ENCODE measurements around the gene OR2Y1. TPM values are rescaled to one million over a fixed set of nuclear protein-coding genes. Genes with fewer than 3 reads are reported as not detected.

The OR2Y1 gene
- total and polyA plus RNA-seq, 2 experiments from 2014 or later, result not detected

DNA sequence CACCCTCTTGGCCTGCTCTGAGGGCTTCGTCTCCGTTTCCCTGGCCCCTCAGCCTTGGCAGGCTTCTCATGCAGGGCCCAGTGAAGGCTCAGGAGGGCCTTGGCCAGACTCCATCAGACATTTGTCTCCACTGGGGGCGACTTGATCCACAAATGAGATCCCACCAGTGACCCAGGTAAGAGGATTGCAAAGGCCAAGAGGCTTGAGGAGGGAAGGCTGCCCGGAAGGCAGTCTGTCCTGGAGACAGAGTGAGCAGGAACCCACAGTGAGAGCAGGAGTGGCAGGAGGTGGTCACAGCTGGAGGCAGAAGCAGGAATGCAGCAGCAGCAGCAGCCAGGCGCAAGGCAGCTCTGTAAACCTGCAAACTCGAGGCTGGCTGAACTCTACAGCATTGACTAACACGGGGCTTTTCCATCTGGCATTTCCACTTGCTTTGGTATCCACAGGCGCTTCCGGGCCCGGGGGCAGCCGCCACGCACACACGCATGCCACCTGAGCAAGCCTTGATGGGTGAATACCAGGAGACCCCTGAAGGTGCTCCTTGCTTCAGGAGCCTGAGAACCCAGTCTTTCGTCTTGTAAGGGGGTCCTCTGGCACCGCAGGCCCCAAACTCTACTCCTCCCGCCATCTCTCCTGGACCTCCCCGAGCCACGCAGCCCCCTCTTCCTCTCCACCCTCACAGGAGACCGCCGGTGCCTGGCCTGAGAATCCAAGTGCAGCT, 48.0 kb upstream of the OR2Y1 start (continued):
- TF ChIP-seq, protein P1, sequence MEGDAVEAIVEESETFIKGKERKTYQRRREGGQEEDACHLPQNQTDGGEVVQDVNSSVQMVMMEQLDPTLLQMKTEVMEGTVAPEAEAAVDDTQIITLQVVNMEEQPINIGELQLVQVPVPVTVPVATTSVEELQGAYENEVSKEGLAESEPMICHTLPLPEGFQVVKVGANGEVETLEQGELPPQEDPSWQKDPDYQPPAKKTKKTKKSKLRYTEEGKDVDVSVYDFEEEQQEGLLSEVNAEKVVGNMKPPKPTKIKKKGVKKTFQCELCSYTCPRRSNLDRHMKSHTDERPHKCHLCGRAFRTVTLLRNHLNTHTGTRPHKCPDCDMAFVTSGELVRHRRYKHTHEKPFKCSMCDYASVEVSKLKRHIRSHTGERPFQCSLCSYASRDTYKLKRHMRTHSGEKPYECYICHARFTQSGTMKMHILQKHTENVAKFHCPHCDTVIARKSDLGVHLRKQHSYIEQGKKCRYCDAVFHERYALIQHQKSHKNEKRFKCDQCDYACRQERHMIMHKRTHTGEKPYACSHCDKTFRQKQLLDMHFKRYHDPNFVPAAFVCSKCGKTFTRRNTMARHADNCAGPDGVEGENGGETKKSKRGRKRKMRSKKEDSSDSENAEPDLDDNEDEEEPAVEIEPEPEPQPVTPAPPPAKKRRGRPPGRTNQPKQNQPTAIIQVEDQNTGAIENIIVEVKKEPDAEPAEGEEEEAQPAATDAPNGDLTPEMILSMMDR (conservative IDR thresholded peaks at IDR 0.05; ENCODE audit: low read depth in 2 of 2), result no peak
- no peak for TF ChIP-seq ZNF331 (CRISPR knock-in tag; IDR thresholded peaks at IDR 0.05; ENCODE audit: low read depth)

- peaks cover 10% of the 10 kb centered on the region for H3K27me3 Mint-ChIP-seq (ENCODE audit: insufficient read depth, low read depth, poor library complexity)
- H3K36me3 Mint-ChIP-seq (ENCODE audit: low read depth), result peaks cover 29% of the 10 kb centered on the region
- TF ChIP-seq, protein P1 (conservative IDR thresholded peaks at IDR 0.05; ENCODE audit: low read depth in 2 of 2), result peak; percentile 27 to 48; a peak in 2 of 4 replicates
- no peak for TF ChIP-seq POLR2AphosphoS5 (IDR thresholded peaks at IDR 0.05; ENCODE audit: low read depth)
- Histone ChIP-seq H3K9me2 (ENCODE audit: insufficient read depth) (no peaks in the 10 kb centered on the region), H3K27me3 (ENCODE audit: insufficient read depth) (no peaks in the 10 kb centered on the region), H3K4me2 (peak overlapping the region; percentile 73), H3K27ac (ENCODE audit: low read depth) (peak overlapping the region; percentile 95), H4K20me1 (replicated peaks; ENCODE audit: insufficient read depth) (0 out of 2 replicates have a peak, but pooled peaks cover 4% of the 10 kb centered on the region), H3K36me3 (ENCODE audit: insufficient read depth) (no peaks in the 10 kb centered on the region; the same call in 1 of the 2 replicates), H3F3A (replicated peaks; ENCODE audit: low read depth) (peaks cover 11% of the 10 kb centered on the region; the same call in 1 of the 2 replicates), H3K79me2 (replicated peaks; ENCODE audit: insufficient read depth) (peaks cover 9% of the 10 kb centered on the region; the same call in 1 of the 2 replicates), H3K4me3 (peak overlapping the region; percentile 24; the same call in 1 of the 2 replicates), H3K4me1 (ENCODE audit: insufficient read depth) (peaks cover 29% of the 10 kb centered on the region), H2AFZ (no peak overlapping the region)
- H3K4me3 Mint-ChIP-seq, result peak overlapping the region; percentile 45; the same call in 2 of the 3 replicates
- H3K4me1 Mint-ChIP-seq, result peaks cover 52% of the 10 kb centered on the region
- no peak for DNase-seq (ENCODE audit: low spot score)
- ATAC-seq, result no peak
- peak overlapping the region; percentile 95 for H3K27ac Mint-ChIP-seq
- H3K9me3 Mint-ChIP-seq, result peaks cover 5% of the 10 kb centered on the region
Measured at GRCh38 chr5:180786531-180787398, 46.9 kb upstream of the OR2Y1 start.

DNA sequence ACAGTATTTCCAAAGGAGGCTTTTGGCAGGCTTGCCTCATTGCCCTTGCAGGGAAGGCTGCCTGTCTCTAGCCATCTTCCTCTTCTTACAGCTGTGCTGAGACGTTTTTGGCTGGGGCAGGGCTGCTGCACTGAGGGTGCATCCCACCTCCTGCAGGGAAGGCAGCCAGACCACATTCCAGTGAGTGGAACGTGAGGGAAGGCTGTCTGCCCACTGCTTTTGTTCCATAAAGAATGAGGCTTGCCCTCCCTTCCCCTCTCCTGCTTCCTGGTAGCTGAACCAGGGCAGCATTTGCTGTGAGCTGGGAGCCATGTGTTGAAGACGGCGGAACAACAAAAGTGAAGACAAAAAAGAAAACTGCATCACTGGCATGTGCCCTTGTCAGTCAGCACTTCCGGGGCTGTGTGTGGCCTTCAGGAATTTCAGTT, 46.0 kb upstream of the OR2Y1 start:
- Histone ChIP-seq H3F3A (replicated peaks; ENCODE audit: low read depth) (peaks cover 11% of the 10 kb centered on the region; the same call in 1 of the 2 replicates), H3K36me3 (ENCODE audit: insufficient read depth) (no peaks in the 10 kb centered on the region), H3K4me2 (peak overlapping the region; percentile 73), H3K9me2 (ENCODE audit: insufficient read depth) (no peaks in the 10 kb centered on the region), H3K4me3 (peak overlapping the region; percentile 37), H4K20me1 (replicated peaks; ENCODE audit: insufficient read depth) (0 out of 2 replicates have a peak, but pooled peaks cover 4% of the 10 kb centered on the region), H2AFZ (no peak overlapping the region), H3K4me1 (ENCODE audit: insufficient read depth) (peaks cover 29% of the 10 kb centered on the region), H3K27ac (ENCODE audit: low read depth) (peak overlapping the region; percentile 95), H3K79me2 (replicated peaks; ENCODE audit: insufficient read depth) (0 out of 2 replicates have a peak, but pooled peaks cover 4% of the 10 kb centered on the region), H3K27me3 (ENCODE audit: insufficient read depth) (no peaks in the 10 kb centered on the region)
- peak overlapping the region; percentile 45 for H3K4me3 Mint-ChIP-seq
- DNase-seq (ENCODE audit: low spot score), result peak; percentile 91
- H3K27me3 Mint-ChIP-seq (ENCODE audit: insufficient read depth, low read depth, poor library complexity), result peaks cover 10% of the 10 kb centered on the region
- H3K9me3 Mint-ChIP-seq, result peaks cover 14% of the 10 kb centered on the region
- peak overlapping the region; percentile 95 for H3K27ac Mint-ChIP-seq
- H3K4me1 Mint-ChIP-seq, result peaks cover 50% of the 10 kb centered on the region
- ATAC-seq, result peak; percentile 76
- peaks cover 21% of the 10 kb centered on the region for H3K36me3 Mint-ChIP-seq (ENCODE audit: low read depth)
- TF ChIP-seq NANOG (IDR thresholded peaks at IDR 0.05; ENCODE audit: borderline replicate concordance), result no peak
- 0 out of 2 replicates have a peak, but pooled peaks have one; percentile 20 for TF ChIP-seq CREB1 (CRISPR knock-in tag; IDR thresholded peaks at IDR 0.05; ENCODE audit: low read depth)
